Stomach (tissue), 9 donors: ENCODE results near the gene GHRL. TPM values are rescaled to one million over a fixed set of nuclear protein-coding genes. Genes with fewer than 3 reads are reported as not detected.
A peak's percentile ranks its signal among the peaks of the same experiment; 100 is the strongest.

Source experiments
- DNase-seq, 2 donors: peaks; one replicate each; pipeline versions ENCODE4 v3.0.0 to v3.0.0-alpha.2; 2013 to 2019
- H3K27ac ChIP-seq, 5 donors: fragments of 200-600 bp in 4 of 5; sonication (generic) in 4 of 5; one replicate each; pipeline ENCODE4 v1.5.1; 2013 to 2019; ENCODE audit warnings: mild to moderate bottlenecking in 1 of 5, moderate library complexity in 1 of 5
- H3K27me3 ChIP-seq, 3 donors: fragments of 200-600 bp; sonication (generic); one replicate each; pipeline ENCODE4 v1.5.1; 2017 to 2019; ENCODE audit warnings: mixed run types in 1 of 3
- H3K36me3 ChIP-seq, 4 donors: fragments of 200-600 bp; sonication (generic); 1 replicate in 3 of 4; 2 replicates in 1 of 4; pipeline ENCODE4 v1.5.1; 2016 to 2019
- H3K4me1 ChIP-seq, 4 donors: fragments of 200-600 bp; sonication (generic); one replicate each; pipeline ENCODE4 v1.5.1; 2016 to 2019
- H3K4me3 ChIP-seq, 4 donors: fragments of 200-600 bp; sonication (generic) in 3 of 4; one replicate each; pipeline ENCODE4 v1.5.1; 2016 to 2019; ENCODE audit warnings: mild to moderate bottlenecking in 1 of 4
- H3K9me3 ChIP-seq, 4 donors: fragments of 200-600 bp; sonication (generic); one replicate each; pipeline ENCODE4 v1.5.1; 2016 to 2019
- EP300 ChIP-seq: sonication (generic); formaldehyde crosslinking; IDR thresholded peaks from one replicate; pipeline ENCODE4 v1.6.1; 2017; ENCODE audit warnings: antibody characterized with exemption
- POLR2A ChIP-seq, 4 donors: fragments of 450-650 bp; IDR thresholded peaks; one replicate each; pipeline ENCODE4 v1.6.1; 2016; ENCODE audit warnings: antibody characterized with exemption in 4 of 4, control low read depth in 2 of 4, mild to moderate bottlenecking in 1 of 4, moderate library complexity in 1 of 4
- POLR2AphosphoS5 ChIP-seq, 3 donors: sonication (generic); formaldehyde crosslinking; IDR thresholded peaks; one replicate each; pipeline ENCODE4 v1.6.1; 2016; ENCODE audit warnings: antibody characterized with exemption in 3 of 3
- WGBS, 5 donors: extraction: QIAGEN DNeasy Blood & Tissue Kit in 3 of 5; methylation state at CpG; one replicate each; pipeline versions ENCODE4 v1.1.5 to v1.1.7; 2013 to 2018; 5-methylcytosine and 5-hydroxymethylcytosine counted together
- intact Hi-C: fragments of 100-400 bp; cut with DNase I; formaldehyde crosslinking; loops from one replicate; pipeline ENCODE4 v1.15.1; 2023; ENCODE audit warnings: low total_unique reads
- polyA plus RNA-seq, 3 donors: library from polyadenylated mRNA; stranded (reverse); fragments of 200-250 nt; gene quantifications; one replicate each; pipeline ENCODE4 v1.2.3, GENCODE V29; 2013
- total RNA-seq, 5 donors: library from RNA; depleted of rRNA; stranded (reverse); fragments of >200 nt; gene quantifications; one replicate each; pipeline versions ENCODE4 v1.1.0 to v1.2.3, GENCODE V29; 2014 to 2016
- TF ChIP-seq, protein P1 (sequence below), 7 experiments: fragments of 450-650 bp in 4 of 7; fragments of 200-600 bp in 3 of 7; sonication (generic) in 3 of 7; IDR thresholded peaks; one replicate each; pipeline ENCODE4 v1.5.1; 2016 to 2019; ENCODE audit warnings: antibody characterized with exemption in 7 of 7, control low read depth in 2 of 7, mild to moderate bottlenecking in 1 of 7
- donor health status: healthy with polysubstance abuse.
- donor health status: Bipolar disorder and iron deficiency.
- donor health status: healthy.

GHRL gene
- total and polyA plus RNA-seq, 8 donors, result 1.7 to 804 (median 253) TPM

DNA sequence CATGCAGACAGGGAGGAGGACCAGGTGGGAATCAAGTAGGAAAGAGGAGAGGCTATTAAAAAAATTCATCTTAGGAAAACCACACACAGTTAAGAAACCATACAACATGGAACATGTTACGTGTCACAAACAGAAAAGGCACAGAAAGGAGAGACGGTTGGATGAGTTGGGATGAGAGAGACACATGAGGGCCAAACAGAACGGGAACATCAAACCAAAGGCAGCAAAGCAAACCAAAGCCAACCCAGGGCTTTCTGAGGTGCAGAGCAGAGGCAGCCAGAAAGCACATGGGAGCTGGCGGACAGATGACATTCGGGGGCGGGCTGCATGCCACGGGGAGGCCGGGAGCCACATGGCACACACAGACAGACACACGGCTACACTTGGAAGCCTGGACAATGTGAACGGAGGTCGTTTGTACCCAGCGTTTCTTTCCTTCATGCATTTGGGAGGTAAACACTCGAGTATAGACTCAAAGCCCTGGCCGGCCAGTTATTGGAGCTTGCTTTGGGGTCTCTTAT lies 36.8 kb upstream of the GHRL start:
- no peak for DNase-seq
- TF ChIP-seq EP300, result no peak
- no peak for TF ChIP-seq POLR2AphosphoS5 (IDR thresholded peaks at IDR 0.05)
- TF ChIP-seq, protein P1, sequence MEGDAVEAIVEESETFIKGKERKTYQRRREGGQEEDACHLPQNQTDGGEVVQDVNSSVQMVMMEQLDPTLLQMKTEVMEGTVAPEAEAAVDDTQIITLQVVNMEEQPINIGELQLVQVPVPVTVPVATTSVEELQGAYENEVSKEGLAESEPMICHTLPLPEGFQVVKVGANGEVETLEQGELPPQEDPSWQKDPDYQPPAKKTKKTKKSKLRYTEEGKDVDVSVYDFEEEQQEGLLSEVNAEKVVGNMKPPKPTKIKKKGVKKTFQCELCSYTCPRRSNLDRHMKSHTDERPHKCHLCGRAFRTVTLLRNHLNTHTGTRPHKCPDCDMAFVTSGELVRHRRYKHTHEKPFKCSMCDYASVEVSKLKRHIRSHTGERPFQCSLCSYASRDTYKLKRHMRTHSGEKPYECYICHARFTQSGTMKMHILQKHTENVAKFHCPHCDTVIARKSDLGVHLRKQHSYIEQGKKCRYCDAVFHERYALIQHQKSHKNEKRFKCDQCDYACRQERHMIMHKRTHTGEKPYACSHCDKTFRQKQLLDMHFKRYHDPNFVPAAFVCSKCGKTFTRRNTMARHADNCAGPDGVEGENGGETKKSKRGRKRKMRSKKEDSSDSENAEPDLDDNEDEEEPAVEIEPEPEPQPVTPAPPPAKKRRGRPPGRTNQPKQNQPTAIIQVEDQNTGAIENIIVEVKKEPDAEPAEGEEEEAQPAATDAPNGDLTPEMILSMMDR (IDR thresholded peaks at IDR 0.05), result no peak
- no peak for TF ChIP-seq POLR2A (IDR thresholded peaks at IDR 0.05)
- Histone ChIP-seq H3K4me3 (no peak overlapping the region), H3K9me3 (no peaks in the 10 kb centered on the region), H3K27ac (no peak overlapping the region), H3K27me3 (peaks cover 0 to 53% (median 19%) of the 10 kb centered on the region in 3 donors), H3K36me3 (no peaks in the 10 kb centered on the region), H3K4me1 (no peaks in the 10 kb centered on the region)
- intact Hi-C loops, result no loop called here
- WGBS, 5 donors, result 70 to 79% (median 72%) methylated on average over 14 of the region's 14 CpGs

DNA sequence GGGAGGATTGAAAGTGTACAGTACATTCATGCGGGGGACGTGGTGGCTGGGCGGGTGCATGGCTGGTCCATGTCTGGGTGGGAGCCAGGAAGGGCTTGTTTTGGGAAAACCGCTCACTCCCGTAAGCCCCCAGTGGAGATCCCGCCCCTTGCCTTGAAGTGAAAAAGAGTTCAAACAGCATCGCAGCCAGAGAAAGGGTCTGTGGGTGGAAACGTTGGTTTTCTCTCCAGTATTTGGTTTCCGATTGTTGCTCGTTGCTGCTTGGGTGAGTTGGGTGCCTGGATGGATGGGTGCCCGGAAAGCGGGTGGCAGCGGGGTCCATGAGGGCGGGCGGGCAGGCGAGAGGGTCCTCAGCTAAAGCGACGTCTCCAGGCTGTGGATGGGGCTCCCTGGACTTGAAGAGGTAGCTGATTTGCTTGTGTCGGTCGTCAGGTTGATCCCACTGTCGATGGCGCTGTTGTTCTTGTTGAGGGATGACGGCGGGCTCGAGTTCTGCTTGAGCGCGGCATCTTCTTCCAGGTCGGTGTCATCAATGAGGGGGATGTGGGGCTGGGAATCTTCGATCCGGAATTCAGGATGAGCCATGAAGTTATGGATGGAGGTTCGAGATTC lies 35.8 kb upstream of the GHRL start:
- no peaks in the 10 kb centered on the region for H3K36me3 ChIP-seq
- H3K4me3 ChIP-seq, result no peak overlapping the region
- 31 to 49% (median 38%) methylated on average over 23 to 31 of the region's 31 CpGs for WGBS, 5 donors
- no peak for TF ChIP-seq EP300
- TF ChIP-seq POLR2AphosphoS5 (IDR thresholded peaks at IDR 0.05), result no peak
- TF ChIP-seq POLR2A (IDR thresholded peaks at IDR 0.05), result no peak
- H3K4me1 ChIP-seq, result no peaks in the 10 kb centered on the region
- intact Hi-C loops, result no loop called here
- peaks cover 0 to 48% (median 19%) of the 10 kb centered on the region in 3 donors for H3K27me3 ChIP-seq
- no peak overlapping the region for H3K27ac ChIP-seq
- no peaks in the 10 kb centered on the region for H3K9me3 ChIP-seq
- no peak for DNase-seq

DNA sequence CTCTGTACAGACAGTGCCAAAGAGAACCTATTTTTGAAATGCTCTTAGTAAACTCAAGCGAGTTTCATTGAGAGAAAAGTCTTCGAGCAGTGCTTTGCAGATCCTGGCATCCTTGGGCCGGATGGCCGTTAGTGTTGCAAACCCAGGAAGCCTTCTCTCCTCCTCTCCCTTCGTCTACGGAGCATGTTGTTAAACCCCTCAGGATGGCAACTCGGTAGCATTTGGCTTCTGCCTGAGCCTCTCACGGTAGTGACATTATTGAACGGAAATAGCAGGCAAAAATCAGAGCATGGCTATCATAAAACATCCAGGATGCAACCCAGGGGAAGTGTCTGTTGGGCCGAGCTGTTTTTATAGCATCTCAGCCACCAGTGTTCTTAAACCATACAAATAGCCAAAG lies 34.8 kb upstream of the GHRL start:
- Histone ChIP-seq H3K36me3 (no peaks in the 10 kb centered on the region), H3K9me3 (no peaks in the 10 kb centered on the region), H3K27ac (no peak overlapping the region), H3K27me3 (peaks cover 0 to 48% (median 19%) of the 10 kb centered on the region in 3 donors), H3K4me3 (no peak overlapping the region), H3K4me1 (no peaks in the 10 kb centered on the region)
- no peak for DNase-seq
- TF ChIP-seq, protein P1 (IDR thresholded peaks at IDR 0.05), result no peak
- TF ChIP-seq POLR2AphosphoS5 (IDR thresholded peaks at IDR 0.05) (no peak), POLR2A (IDR thresholded peaks at IDR 0.05) (no peak), EP300 (no peak)
- intact Hi-C loops, result no loop called here
- WGBS, 5 donors, result 53 to 60% (median 56%) methylated on average over 10 of the region's 10 CpGs

DNA sequence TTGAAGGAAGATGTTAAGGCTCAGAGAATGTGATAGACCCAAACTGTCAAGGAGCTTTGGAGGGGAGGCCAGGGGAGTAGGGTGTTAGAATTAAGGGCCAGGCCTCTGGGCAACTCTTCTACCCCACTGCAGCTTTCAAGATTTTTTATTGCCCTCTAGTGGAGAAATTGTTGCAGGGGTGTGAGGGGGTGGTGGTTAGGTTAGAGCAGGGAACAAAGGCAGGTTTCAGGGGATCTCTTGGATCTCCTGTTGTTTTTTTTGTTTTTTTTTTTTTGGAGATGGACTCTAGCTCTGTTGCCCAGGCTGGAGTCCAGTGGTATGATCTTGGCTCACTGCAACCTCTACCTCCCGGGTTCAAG lies 29.6 kb upstream of the GHRL start:
- DNase-seq, result no peak
- H3K27ac ChIP-seq, result no peak overlapping the region
- intact Hi-C loops, result no loop called here
- no peak overlapping the region for H3K4me3 ChIP-seq
- WGBS, 5 donors, result 57 to 100% (median 93%) methylated on average over 1 of the region's 1 CpG
- TF ChIP-seq, protein P1 (IDR thresholded peaks at IDR 0.05), result peak in 2 of 7 experiments; percentile 14 to 30
- TF ChIP-seq EP300 (no peak), POLR2A (IDR thresholded peaks at IDR 0.05) (no peak)
- peaks cover 9 to 39% (median 37%) of the 10 kb centered on the region in 4 donors for H3K4me1 ChIP-seq
- peaks cover 0 to 9% (median 0%) of the 10 kb centered on the region in 3 donors for H3K27me3 ChIP-seq
- peaks cover 15 to 19% (median 17%) of the 10 kb centered on the region in 4 donors for H3K36me3 ChIP-seq
- no peaks in the 10 kb centered on the region for H3K9me3 ChIP-seq
